ENCODE measurements around the gene SCD.
"Not testable (repeated sequence)": the region's sequence is repeated elsewhere in the genome, so short reads cannot be mapped to it uniquely, and the experiment has no call there.

SCD gene

DNA sequence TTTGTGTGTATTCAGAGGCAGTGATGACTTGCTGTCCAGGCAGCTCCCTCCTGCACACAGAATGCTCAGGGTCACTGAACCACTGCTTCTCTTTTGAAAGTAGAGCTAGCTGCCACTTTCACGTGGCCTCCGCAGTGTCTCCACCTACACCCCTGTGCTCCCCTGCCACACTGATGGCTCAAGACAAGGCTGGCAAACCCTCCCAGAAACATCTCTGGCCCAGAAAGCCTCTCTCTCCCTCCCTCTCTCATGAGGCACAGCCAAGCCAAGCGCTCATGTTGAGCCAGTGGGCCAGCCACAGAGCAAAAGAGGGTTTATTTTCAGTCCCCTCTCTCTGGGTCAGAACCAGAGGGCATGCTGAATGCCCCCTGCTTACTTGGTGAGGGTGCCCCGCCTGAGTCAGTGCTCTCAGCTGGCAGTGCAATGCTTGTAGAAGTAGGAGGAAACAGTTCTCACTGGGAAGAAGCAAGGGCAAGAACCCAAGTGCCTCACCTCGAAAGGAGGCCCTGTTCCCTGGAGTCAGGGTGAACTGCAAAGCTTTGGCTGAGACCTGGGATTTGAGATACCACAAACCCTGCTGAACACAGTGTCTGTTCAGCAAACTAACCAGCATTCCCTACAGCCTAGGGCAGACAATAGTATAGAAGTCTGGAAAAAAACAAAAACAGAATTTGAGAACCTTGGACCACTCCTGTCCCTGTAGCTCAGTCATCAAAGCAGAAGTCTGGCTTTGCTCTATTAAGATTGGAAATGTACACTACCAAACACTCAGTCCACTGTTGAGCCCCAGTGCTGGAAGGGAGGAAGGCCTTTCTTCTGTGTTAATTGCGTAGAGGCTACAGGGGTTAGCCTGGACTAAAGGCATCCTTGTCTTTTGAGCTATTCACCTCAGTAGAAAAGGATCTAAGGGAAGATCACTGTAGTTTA lies 15.8 kb downstream of the SCD start:
- DNase-seq, result no peak

DNA sequence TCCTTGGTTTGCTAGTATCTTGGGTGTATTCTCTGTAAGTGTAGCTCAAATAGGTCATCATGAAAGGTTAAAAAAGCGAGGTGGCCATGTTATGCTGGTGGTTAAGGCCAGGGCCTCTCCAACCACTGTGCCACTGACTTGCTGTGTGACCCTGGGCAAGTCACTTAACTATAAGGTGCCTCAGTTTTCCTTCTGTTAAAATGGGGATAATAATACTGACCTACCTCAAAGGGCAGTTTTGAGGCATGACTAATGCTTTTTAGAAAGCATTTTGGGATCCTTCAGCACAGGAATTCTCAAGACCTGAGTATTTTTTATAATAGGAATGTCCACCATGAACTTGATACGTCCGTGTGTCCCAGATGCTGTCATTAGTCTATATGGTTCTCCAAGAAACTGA lies 17.1 kb downstream of the SCD start:
- no peak for DNase-seq

DNA sequence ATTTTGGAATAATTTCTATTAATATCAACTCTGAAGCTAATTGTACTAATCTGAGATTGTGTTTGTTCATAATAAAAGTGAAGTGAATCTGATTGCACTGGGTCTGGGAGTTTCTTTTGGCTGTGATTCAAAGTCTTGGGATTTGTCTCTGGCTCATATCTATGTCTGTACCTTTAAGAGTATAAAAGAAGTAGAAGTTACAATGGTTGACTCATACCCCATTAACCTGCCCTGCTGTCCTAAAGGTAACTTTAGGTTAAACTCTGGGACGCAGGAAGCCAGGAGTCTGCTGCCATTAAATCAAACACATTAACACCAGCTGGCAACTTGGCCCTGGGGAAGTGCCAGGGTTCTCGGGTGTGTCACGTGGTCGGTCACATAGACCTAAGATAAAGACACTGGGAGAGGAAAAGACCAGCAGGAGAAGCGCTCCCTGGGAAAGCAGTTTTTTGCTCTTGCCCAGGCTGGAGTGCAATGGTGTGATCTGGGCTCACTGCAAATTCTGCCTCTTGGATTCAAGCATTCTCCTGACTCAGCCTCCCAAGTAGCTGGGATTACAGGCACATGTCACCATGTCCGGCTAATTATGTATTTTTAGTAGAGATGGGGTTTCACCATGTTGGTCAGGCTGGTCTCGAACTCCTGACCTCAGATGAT lies 17.8 kb downstream of the SCD start:
- peak; percentile 50 for DNase-seq

DNA sequence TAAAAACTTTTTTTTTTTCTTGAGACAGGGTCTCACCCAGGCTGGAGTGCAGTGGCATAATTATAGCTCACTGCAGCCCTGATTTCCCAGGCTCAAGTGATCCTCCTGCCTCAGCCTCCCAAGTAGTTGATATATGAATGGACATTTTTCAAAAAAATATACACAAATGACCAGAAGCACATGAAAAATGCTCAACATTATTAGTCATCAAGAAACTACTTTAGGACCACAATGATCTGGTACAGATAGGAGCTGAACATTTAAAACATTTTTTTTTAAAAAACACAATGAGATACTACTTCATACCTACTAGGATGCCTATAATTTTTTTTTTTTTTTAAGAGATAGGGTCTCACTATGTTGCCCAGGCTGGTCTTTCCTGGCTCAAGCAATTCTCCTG lies 21.7 kb downstream of the SCD start:
- no peak for DNase-seq

DNA sequence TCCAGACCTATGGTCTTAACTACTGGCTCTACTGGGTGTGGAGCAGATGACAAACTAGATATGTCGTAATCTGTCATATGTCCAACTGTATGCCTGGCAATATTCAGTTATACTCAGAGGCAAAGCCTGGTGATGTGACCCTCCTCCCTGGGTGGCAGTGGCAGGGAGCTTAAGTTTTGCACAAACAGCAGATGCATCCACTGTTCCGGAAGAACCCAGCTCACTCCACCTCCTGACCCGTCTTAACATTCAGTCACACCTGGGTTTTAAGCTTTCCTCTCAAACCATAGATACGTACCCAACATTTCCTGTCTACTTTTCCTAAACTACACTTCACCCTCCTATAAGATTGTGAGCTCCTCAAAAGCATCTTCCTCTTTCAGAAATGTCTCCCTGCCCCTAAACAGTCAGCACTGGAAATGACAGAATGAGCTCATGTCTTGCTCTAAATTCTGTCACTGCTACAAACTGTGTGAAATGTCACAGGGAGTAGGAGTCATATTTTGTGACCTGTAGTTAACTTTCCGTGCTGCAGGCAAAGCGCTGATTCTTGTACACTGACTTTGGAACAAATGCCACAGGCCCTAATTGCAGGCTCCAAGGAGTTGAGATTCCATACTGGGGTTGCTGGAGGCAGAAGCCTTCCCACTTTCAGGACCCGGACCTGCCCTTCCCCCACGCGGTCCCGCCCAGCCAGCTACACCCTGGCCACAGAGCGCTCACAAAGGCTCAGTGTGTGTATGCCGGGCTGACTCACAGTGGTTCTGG lies 23.9 kb downstream of the SCD start:
- DNase-seq, result no peak

DNA sequence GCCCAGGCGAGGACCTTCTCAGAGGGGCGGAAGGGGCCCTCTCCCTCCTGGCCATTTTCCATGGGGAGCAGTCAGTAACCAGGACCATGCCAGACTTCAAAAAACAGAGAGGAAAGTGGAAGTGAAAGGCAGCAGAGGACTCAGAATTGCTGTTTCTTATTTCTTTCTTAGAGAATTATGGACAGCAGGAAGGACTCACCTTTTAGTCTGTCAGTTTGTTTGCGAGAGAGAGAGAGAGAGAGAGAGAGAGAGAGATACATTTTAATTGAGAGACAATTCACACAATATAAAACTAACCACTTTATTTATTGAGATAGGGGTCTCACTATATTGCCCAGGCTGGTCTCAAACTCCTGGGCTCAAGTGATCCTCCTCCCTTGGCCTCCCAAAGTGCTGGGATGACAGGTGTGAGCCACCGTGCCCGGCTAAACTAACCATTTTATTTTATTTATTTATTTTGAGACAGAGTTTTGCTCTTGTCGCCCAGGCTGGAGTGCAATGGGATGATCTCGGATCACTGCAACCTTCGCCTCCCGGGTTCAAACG lies 24.5 kb downstream of the SCD start:
- no peak for DNase-seq

DNA sequence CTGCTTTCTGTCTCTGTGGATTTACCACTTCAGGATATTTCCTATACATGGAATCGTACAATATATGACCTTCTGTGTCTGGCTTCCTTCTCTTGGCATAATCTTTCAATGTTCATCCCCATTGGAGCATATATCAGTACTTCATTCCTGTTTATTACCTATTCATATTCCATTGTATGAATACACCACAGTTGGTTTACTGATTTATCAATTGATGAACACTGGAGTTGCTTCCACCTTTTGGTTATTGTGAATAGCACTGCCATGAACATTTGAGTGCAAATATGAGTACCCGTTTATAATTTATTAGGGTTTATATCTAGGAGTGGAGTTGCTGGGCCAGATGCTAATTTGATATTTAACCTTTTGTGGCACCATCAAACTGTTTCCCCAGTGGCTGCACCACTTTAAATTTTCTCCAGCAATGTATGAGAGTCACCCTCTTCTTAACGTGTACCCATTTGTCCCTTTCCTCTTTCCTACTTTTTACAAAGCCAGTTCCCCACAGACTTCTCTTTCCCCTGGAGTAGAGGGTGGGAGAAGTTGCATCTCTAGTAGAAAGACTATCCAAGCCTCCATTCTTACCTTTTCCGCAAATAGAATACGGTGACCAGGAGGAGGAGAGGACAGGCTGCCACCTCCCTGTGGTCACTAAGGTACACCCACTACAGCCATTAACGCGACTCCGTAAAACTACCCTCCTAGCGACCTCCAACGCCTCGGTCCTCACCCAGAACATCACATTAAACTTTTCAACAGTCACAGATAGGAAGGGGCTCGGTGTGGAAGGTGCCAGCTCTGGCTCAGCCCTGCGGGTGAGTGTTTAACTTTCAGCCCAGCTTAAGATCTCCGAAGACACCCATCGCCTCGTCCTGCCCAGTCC lies 25.6 kb downstream of the SCD start:
- no peak for DNase-seq

DNA sequence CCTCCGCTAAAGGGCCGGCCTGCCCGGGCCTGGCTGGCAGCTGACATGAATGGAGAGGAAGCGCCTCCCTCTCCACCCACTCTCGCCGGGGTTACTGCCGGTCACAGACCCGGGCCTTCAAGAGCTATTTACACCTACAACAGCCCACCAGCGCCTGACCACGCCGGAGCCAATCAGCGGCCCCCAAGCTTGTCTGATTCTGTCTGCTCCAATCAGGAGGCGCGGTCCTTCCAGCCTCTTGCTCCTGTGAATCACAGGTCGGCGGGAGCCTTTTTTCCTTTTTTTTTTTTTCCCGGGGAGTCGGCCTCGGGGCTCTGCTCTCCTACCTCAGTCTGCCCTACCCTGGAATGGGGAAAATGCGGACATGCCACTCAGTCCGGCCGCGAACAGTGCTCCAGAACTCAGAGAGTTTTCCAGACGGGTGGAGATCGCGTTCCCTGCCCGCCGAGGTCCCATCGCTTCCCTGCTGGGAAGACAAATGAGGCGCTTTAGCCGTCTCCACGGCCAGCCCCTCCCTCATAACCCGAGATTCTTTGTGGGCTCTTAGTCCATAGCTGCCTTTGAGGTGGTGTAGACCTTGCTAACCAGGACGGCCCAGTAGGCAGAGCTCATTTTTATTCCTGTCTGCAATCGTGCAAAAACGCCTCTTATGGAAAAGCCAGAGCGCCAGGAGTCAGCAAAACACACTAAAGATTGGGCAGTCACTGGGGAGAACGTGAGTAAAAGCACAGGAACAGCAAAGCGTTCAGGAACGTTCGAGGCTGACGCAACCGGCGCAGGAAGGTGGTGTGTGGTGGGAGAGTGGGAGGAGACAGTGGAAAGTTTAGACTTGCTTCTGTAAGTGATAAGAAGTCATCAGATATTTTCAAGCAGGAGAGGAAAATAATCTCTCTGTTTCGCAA lies 26.5 kb downstream of the SCD start:
- DNase-seq, result peak; percentile 95

DNA sequence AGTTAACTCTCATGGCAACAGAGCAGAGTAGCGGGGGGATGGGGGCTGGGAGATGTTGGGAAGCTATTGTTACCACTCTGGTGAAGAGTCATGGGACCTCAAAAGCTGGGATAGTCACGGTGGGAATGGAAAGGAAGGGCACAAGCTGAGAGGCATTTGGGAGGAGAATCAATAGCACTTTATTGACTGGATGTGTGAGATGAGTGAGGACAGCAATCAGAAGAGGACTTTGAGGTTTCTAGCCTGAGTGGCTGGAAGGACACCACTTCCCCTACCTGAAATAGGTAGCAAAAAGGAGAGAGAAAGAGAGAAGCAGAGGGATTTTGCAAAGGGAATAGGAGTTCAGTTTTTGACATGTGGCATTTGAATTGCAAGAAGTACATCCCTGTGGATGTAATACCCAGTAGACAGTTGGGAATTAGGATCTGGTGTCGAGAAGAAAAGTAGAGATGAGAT lies 27.2 kb downstream of the SCD start:
- DNase-seq, result no peak

DNA sequence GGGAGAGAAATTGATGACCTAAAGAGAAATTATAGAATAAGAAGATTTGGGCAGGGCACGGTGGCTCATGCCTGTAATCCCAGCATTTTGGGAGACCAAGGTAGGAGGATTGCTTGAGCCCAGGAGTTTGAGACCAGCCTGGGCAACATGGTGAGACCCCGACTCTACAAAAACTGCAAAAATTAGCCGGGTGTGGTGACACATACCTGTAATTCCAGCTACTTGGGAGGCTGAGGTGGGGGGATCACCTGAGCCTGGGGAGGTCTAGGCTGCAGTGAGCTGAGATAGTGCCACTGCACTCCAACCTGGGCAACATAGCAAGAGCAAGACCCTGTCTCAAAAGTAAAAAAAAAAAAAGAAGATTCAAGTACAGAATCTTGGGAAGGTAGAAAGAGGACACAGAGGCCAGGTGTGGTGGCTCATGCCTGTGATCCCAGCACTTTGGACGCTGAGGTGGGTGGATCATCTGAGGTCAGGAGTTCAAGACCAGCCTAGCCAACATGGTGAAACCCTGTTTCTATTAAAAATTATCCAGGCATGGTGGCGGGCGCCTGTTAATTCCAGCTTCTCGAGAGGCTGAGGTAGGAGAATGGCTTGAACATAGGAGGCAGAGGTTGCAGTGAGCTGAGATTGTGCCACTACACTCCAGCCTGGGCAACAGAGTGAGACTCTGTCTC lies 27.8 kb downstream of the SCD start:
- DNase-seq, result not testable (repeated sequence)

DNA sequence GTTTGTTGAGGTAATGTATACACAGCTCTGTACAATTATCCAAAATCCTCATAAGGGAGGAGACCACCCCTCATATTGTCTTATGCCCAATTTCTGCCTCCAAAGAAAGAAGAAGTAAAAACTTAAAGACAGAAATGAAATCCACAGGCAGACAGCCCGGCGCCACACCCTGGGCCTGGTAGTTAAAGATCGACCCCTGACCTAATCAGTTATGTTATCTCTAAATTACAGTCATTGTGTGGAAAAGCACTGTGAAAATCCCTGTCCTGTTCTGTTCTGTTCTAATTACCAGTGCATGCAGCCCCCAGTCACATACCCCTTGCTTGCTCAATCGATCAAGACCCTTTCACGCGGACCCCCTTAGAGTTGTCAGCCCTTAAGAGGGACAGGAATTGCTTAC lies 29.6 kb downstream of the SCD start:
- DNase-seq, result not testable (repeated sequence)

DNA sequence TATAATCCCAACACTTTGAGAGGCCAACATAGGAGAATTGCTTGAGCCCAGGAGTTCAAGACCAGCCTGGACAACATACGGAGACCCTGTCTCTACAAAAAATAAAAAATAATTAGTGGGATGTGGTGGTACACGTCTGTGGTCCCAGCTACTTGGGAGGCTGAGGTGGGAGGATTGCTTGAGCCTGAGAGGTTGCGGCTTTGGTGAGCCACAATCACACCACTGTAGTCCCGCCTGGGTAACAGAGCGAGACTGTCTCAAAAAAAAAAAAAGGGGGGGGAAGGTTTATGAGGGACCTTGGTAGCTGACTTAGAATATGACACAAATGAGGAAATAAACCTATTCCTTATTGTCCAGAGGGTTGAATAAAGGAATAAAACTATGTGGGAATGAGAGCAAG lies 30.8 kb downstream of the SCD start:
- DNase-seq, result no peak

DNA sequence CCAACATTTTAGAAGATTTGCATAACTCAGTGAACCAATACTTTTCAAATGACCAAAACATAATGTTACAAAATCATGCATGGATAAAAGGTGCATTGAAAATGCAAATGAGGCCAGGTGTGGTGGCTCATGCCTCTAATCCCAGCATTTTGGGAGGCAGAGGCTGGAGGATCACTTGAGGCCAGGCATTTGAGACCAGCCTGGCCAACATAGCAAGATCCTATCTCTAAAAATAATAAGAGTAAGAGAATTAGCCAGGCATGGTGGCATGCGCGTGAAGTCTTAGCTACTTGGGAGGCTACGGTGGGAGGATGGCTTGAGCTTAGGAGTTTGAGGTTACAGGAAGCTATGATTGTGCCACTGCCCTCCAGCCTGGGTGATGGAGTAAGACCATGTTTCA lies 33.4 kb downstream of the SCD start:
- DNase-seq, result no peak

DNA sequence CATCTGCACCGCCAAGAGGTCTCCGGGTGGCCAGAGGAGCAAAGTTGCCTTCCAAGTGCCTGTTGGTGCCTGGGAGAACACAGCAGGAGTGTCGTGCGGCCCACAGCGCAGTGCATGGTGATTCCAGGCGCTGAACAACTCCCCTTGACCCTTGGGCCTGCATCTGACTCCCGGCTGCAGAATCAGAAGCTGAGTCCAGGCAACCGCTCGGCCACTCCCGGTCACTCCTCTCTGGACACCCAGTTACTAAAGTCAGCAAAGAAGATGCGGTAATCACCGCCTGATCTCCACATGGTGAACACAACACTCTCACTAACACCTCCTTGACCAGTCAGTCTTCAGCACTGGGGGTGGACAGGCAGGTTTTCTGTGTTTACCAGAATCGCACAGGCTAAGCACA lies 35.5 kb downstream of the SCD start:
- DNase-seq, result no peak

DNA sequence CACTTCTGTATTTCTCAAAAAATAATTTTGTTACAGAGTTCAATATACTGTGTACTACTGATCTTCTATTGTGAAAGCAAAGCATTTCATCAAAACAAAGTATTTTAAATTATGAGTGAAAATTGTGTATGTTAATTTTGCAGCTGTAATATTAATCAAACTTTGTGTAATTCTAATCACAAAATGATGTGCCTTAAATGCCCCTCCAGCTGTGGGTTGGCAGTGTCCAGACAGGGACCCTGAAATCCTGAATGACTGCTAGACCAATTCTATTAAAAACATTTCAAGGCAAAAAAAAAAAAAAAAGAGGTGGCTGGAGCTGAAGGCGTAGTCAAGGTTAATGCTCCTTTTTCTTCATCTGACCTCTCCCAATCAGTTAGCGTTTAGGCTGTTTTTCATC lies 36.2 kb downstream of the SCD start:
- no peak for DNase-seq

DNA sequence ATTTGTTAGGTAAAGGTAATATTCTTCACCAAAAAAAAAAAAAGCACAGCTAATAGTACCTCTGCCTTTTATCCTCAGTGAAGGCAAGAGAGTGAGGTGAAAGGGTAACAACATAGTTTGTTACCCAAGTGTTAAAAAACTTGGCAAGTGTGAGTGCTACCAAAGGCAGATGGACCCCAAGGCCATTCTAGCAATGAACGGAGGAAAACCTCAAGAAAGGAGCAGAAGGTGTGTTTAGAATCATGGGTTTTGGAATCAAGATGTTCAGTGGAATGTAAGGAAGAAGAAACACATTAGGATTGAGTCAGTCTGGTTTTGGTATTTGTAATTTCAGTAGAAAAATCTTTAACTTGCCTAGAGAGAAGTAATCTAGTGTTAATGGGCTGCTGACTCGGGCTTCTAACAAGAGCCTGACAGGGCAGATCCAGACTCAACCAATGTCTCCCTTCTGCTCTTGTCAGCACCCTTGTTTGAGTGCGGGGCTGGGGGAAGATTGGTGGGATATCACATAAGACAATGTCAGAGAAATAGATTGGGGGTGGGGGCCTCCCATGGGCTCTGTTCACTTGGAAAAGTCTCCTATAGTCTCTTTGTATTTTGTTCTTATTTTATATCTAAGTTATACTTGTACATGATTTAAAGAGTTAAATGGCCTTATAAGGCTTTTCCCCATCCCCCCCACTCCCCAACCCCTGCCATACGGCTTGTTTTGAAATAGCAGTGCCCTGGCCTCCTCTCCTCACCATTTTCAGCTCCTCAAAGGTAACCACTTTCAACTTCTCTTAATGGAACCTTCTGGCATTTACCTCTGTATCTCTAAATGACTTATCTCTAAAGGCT lies 44.4 kb downstream of the SCD start:
- no peak for DNase-seq

DNA sequence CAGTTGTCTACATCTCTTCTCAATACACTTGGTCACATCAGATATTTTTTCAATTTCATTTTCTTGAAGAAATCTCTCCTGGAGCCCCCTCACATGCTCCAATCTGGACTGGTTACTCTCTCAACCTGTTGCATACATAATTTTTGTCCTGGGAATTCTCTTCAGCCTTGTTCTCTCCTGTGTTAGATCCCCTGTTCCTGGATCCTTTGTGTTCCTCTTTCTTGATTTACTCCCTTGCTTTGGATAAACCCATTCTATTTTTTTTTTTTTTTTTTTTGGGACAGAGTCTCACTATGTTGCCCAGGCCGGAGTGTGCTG lies 45.6 kb downstream of the SCD start:
- no peak for DNase-seq

DNA sequence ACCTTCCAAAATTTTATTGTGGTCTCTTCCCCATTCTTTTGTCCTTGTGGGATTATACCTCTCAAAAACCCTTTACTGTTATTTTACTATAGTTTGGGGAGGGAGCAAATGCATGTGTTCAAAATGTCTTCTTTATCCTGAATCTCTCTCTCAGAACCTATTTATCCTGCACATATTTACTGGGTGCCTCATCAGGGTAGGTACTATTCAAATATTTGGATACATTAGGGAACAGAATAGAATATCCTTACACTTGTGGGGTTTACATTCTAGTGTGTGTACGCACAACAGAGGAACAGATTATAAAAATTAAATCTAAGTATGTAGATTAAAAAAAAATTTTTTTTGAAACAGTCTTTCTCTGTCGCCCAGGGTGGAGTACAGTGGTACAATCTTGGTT lies 48.6 kb downstream of the SCD start:
- no peak for DNase-seq

DNA sequence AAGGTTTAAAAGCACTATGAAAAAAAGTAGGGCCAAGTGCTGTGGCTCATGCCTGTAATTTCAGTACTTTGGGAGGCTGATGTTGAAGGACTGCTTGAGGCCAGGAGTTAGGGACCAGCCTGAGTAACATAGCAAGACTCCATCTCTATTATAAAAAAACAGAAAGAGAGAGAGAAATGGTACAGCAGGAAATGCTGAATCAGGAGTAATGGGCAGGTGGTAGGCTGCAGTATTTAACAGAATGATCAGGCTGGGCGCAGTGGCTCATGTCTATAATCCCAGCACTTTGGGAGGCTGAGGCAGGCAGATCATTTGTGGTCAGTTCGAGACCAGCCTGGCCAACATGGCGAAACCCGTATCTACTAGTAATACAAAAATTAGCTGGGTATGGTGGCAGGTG lies 49.6 kb downstream of the SCD start:
- DNase-seq, result no peak
